ENCODE results near the gene AFF2. TPM values are rescaled to one million over a fixed set of nuclear protein-coding genes. Genes with fewer than 3 reads are reported as not detected.

AFF2 gene
- polyA plus RNA-seq, 1 experiment, result not detected

DNA sequence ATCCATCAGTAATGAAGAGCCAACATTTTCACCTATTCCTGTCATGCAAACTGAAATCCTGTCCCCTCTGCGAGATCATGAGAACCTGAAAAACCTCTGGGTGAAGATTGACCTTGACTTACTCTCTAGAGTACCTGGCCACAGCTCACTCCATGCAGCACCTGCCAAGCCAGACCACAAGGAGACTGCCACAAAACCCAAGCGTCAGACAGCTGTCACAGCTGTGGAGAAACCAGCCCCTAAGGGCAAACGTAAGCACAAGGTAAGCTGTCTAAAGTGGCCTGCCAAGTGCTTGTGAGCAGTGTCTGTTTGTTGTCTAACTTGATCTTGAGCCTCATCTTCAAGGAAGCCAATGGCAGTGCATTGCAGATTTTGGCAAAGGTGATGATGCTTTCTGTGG lies 455.9 kb downstream of the AFF2 start:
- TF ChIP-seq, protein P1, sequence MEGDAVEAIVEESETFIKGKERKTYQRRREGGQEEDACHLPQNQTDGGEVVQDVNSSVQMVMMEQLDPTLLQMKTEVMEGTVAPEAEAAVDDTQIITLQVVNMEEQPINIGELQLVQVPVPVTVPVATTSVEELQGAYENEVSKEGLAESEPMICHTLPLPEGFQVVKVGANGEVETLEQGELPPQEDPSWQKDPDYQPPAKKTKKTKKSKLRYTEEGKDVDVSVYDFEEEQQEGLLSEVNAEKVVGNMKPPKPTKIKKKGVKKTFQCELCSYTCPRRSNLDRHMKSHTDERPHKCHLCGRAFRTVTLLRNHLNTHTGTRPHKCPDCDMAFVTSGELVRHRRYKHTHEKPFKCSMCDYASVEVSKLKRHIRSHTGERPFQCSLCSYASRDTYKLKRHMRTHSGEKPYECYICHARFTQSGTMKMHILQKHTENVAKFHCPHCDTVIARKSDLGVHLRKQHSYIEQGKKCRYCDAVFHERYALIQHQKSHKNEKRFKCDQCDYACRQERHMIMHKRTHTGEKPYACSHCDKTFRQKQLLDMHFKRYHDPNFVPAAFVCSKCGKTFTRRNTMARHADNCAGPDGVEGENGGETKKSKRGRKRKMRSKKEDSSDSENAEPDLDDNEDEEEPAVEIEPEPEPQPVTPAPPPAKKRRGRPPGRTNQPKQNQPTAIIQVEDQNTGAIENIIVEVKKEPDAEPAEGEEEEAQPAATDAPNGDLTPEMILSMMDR (IDR thresholded peaks at IDR 0.05; ENCODE audit: insufficient read depth, low read depth, low read length), result no peak

DNA sequence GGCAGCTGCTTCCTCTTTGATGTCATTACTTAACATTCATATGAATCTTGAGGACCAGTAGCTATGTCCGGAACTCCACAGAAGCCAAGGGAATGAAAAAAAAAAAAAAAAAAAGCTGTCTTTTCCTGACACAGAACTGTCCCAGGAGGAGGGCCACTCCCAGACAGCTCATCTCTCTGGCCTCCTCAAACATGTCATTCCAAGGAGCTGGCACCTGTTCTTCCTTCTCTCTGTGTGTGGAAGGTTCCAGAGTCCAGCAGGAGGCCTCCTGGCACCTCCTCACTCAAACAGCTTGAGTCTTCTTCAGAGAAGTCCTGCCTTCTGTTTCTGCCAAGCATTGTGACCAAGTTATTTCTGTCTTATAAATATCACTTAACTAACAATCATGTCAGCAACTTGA lies 458.5 kb downstream of the AFF2 start:
- Histone ChIP-seq H3K27me3 (ENCODE audit: control insufficient read depth, insufficient read depth, low read length) (no peaks in the 10 kb centered on the region), H3K36me3 (ENCODE audit: control insufficient read depth, insufficient read depth, low read length) (no peaks in the 10 kb centered on the region), H3K4me3 (ENCODE audit: low read depth, low read length) (no peak overlapping the region)
- TF ChIP-seq, protein P1 (IDR thresholded peaks at IDR 0.05; ENCODE audit: insufficient read depth, low read depth, low read length), result no peak
- ChIA-PET POLR2A (no interaction called here), CTCF (no interaction called here)
- DNase-seq (ENCODE audit: low read depth), result no peak

More for the DNA sequence above, 455.9 kb downstream of the AFF2 start:
- ChIA-PET POLR2A (no interaction called here), CTCF (no interaction called here)
- no peak for DNase-seq (ENCODE audit: low read depth)
- Histone ChIP-seq H3K4me3 (ENCODE audit: low read depth, low read length) (no peak overlapping the region), H3K36me3 (ENCODE audit: control insufficient read depth, insufficient read depth, low read length) (no peaks in the 10 kb centered on the region), H3K27me3 (ENCODE audit: control insufficient read depth, insufficient read depth, low read length) (no peaks in the 10 kb centered on the region)

DNA sequence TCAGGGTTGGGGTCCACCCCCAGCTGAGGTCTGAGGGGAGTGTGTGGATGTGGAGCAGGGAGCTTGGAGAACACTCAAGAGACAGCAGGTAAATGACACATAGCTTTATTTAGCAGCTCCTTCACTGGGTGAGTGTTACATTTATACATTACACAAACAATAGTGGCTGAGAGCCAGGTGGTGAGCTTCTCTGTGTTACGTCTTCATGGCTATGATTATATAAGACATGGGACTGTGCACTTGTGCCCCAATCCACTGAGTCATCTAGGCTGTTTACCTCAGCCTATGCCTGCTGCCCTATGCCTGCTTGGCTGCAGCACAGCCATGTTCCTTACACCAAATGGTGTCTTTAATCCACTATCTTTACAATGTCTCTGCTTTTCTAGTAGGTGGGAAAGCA lies 459.6 kb downstream of the AFF2 start:
- Histone ChIP-seq H3K36me3 (ENCODE audit: control insufficient read depth, insufficient read depth, low read length) (no peaks in the 10 kb centered on the region), H3K4me3 (ENCODE audit: low read depth, low read length) (no peak overlapping the region), H3K27me3 (ENCODE audit: control insufficient read depth, insufficient read depth, low read length) (no peaks in the 10 kb centered on the region)
- ChIA-PET POLR2A (no interaction called here), CTCF (no interaction called here)
- TF ChIP-seq, protein P1 (IDR thresholded peaks at IDR 0.05; ENCODE audit: insufficient read depth, low read depth, low read length), result no peak
- DNase-seq (ENCODE audit: low read depth), result no peak

DNA sequence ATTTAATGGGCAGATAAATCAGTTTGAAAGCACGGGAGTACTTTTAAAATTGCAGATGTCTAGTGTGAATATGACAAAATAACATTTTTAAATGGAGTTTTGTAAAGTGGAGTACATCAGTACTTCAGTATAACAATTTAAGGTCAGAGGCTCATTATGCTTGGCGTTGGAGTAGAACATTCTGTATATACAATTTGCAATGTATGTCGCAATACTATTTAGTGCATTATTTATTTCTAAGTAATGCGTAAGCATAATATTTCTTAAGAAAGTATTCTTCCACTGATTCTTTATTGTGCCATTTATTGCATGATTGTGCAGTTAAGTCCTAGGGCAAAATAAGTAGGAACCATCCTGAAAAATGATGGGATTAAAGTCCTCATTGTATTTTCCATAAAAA lies 461.6 kb downstream of the AFF2 start:
- Histone ChIP-seq H3K36me3 (ENCODE audit: control insufficient read depth, insufficient read depth, low read length) (no peaks in the 10 kb centered on the region), H3K4me3 (ENCODE audit: low read depth, low read length) (no peak overlapping the region), H3K27me3 (ENCODE audit: control insufficient read depth, insufficient read depth, low read length) (no peaks in the 10 kb centered on the region)
- no peak for DNase-seq (ENCODE audit: low read depth)
- ChIA-PET CTCF (no interaction called here), POLR2A (no interaction called here)
- TF ChIP-seq, protein P1 (IDR thresholded peaks at IDR 0.05; ENCODE audit: insufficient read depth, low read depth, low read length), result no peak

DNA sequence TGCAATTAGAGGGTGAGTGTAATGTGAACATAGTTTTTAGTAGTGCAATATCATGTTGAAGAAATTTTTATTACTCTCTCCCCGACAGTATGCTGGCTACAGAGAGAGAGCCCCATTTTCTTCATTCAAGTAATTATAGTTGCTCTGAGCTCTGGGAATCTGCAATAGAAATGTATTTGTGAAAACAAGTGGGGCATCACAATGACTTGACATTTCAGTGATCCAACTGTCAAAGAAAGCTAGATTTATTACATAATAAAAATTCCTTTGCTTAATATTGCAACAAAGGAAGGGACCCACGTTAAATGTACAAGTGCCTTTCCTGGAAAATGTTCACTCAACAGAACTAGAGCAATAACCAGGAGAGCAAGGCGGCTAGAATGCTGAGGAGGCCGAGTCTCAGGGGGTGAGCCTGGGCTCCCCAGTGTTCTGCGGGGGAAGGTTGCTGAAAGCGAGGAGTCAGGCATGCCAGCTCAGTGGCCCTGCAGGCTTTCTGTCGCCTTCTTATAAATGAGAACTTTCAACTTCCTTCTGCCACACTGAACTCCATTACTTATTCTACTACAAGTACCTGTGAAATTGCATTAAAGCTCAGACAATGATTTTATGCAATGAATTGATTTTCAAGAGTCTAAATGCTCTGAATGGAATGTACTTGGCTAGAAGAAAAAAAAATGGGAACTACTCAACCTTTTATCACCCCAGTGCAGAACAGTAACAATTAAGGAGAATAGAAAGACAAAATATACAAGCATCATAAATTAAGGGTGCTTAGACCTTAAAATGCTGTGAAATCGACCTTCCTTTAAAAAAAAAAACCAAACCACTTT lies 476.4 kb downstream of the AFF2 start:
- CTCF ChIA-PET, result no interaction called here
- no peak for DNase-seq (ENCODE audit: low read depth)
- H3K27me3 ChIP-seq (ENCODE audit: control insufficient read depth, insufficient read depth, low read length), result no peaks in the 10 kb centered on the region
- no peak overlapping the region for H3K4me3 ChIP-seq (ENCODE audit: low read depth, low read length)
- no peaks in the 10 kb centered on the region for H3K36me3 ChIP-seq (ENCODE audit: control insufficient read depth, insufficient read depth, low read length)
- TF ChIP-seq, protein P1 (IDR thresholded peaks at IDR 0.05; ENCODE audit: insufficient read depth, low read depth, low read length), result no peak
- POLR2A ChIA-PET, result no interaction called here
